ENCODE measurements around the gene LRRC55.

LRRC55 gene

DNA sequence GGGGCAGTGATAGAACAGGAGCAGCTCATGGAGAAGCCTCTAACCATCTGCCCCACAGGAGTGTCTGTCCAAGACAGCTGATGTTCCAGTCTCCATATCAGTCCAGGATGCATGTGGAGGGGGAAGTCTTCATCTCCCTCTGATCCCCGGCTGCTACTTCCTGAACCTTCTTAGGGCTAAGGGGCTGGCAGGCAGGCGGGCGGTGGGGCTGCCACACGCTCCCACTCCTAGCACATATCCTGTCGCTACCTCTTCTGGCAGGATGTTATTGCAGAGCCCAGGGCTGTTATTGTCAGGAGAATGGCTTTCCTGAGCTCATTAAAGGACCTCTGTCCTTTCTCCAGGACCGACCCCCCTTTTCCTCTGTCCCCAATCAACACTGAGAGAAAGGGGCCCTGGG is 25.4 kb downstream of the LRRC55 start:
- H3K4me1 Mint-ChIP-seq: no peaks in the 10 kb centered on the region
- H3K27me3 Mint-ChIP-seq: peaks cover 15% of the 10 kb centered on the region

DNA sequence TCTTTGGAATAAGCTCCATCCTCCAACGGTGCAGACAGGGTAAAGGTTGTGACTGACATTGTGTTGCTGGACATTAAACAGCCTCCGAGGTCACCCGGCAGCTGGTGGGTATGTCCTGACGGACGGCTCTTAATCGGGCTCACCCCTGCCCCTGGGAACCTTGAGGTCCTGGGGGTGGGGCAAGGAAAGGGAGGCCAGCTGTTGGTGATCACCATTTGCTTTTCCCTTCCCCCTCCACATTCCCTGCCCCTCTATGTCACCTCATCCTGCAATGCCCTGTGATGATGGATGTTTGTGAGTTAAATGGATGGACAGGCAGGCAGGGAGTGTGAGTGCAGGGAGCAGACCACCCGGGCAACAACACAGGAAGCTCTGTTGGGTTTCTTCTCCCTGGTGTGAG is 29.0 kb downstream of the LRRC55 start:
- Mint-ChIP-seq H3K27me3 (peaks cover 11% of the 10 kb centered on the region), H3K36me3 (no peaks in the 10 kb centered on the region), H3K27ac (no peak overlapping the region), H3K4me3 (no peak overlapping the region), H3K4me1 (no peaks in the 10 kb centered on the region), H3K9me3 (no peaks in the 10 kb centered on the region)

More for the DNA sequence above, 25.4 kb downstream of the LRRC55 start:
- Mint-ChIP-seq H3K36me3 (no peaks in the 10 kb centered on the region), H3K4me3 (no peak overlapping the region), H3K9me3 (no peaks in the 10 kb centered on the region), H3K27ac (no peak overlapping the region)

DNA sequence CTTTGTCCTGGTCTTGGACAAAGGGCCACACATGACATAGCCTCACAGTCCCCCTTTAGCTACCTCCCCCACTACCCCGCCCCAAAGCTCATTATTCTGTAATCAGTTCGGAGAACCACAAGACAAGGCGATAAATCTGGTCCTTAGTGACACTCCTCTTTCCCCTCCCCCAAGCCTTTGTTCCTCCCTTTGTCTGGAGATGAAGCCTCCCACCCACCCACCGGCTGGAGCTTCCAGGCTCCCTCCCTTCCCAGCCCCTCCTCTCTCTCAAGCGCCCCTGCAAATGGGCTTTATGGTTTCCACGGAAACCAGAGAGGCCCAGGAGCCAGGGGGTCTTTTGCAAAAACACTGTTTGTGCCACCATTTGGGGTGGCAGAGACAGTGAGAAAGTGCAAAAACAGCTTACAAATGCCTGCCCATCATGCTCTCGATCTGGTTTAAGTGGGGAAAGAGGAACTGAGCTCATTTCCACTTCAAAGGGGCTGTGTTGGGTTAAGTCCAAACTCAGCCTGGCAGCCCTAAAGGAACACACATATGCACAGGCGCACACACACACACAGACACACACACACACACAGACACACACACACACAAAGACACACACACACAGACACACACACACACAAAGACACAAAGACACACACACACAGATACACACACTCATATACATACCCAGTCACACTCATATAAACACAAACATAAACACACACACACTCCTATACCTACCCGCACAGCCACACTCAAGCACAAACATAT is 31.8 kb downstream of the LRRC55 start:
- H3K36me3 Mint-ChIP-seq: no peaks in the 10 kb centered on the region
- no peaks in the 10 kb centered on the region for H3K4me1 Mint-ChIP-seq
- H3K4me3 Mint-ChIP-seq: no peak overlapping the region
- no peak overlapping the region for H3K27ac Mint-ChIP-seq
- no peaks in the 10 kb centered on the region for H3K9me3 Mint-ChIP-seq
- H3K27me3 Mint-ChIP-seq: peaks cover 5% of the 10 kb centered on the region

DNA sequence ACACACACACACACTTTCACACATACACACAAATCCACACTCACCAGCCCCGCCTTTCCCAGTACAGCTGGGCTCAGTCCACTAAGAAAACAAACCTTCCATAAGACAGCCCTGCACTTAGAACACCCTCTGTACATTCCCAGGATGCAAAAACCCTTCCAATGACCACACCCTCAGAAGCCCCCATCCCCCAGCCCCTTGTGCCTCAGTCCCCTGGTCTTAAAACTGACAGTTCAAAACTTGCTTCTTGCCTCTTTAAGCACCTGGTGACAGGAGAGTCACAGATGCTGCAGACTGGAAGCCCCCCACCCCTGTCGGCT is 32.3 kb downstream of the LRRC55 start:
- no peaks in the 10 kb centered on the region for H3K36me3 Mint-ChIP-seq
- no peaks in the 10 kb centered on the region for H3K4me1 Mint-ChIP-seq
- H3K27me3 Mint-ChIP-seq: peaks cover 4% of the 10 kb centered on the region
- no peak overlapping the region for H3K27ac Mint-ChIP-seq
- H3K9me3 Mint-ChIP-seq: no peaks in the 10 kb centered on the region
- no peak overlapping the region for H3K4me3 Mint-ChIP-seq

DNA sequence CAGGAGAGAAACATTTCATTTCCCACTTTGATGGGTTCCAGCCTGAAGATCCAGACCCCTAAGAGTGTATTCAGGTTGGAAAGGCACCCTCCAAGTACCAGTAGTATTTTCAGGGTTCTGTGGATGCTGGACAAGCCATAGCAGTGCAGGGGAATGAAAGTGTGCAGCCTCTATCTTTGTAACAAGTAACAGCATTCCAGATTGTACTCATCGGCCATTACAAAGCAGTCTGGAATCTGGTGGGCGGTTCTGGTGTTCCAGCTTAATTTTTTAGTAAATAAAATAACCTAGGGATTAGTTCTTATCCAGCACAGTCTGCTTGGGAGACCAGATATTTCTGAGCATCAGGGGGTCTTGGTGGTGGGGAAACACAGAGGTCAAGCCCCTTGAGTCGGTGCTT is 32.7 kb downstream of the LRRC55 start:
- Mint-ChIP-seq H3K9me3 (no peaks in the 10 kb centered on the region), H3K4me3 (no peak overlapping the region), H3K27ac (no peak overlapping the region), H3K36me3 (no peaks in the 10 kb centered on the region), H3K4me1 (no peaks in the 10 kb centered on the region), H3K27me3 (peaks cover 3% of the 10 kb centered on the region)

DNA sequence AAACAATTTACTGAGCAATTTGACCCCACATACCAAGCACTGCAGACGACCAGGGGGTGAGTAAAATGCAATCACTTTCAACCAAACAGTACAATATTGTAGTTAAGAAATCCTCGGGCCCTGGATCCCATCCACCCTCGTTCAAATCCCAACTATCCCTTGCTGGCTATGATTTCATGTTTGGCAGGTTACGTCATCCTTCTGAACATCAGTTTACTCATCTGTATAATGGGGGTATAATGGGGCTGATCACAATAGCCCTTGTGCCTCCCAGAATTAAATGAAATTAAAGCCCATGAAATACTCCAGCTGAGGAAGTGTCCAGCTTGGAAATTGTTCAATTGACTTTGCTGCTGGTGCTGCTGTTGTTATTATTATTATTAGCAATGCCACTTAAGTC is 34.7 kb downstream of the LRRC55 start:
- H3K4me3 Mint-ChIP-seq: no peak overlapping the region
- no peaks in the 10 kb centered on the region for H3K36me3 Mint-ChIP-seq
- H3K27ac Mint-ChIP-seq: no peak overlapping the region
- H3K27me3 Mint-ChIP-seq: peaks cover 3% of the 10 kb centered on the region
- no peaks in the 10 kb centered on the region for H3K4me1 Mint-ChIP-seq
- no peaks in the 10 kb centered on the region for H3K9me3 Mint-ChIP-seq

DNA sequence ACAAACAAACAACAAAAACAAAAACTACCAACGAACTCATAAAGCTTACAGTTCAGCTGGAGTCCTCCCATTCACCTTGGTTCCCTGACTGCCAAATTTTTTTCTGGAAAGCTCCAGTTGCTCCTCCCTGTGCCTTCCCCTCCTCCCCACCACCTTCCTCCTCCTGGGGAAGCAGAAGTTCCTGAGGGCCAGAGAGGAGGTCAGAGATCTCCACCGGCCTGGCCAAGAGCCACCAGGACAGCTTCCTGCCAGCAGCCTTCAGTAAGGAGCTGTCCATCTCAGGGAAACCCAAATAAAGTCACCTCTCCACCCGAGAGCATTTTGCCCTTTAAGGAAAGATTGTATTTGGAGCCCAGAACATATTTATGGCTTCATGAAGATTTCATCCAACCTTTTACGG is 35.3 kb downstream of the LRRC55 start:
- Mint-ChIP-seq H3K36me3 (no peaks in the 10 kb centered on the region), H3K4me3 (no peak overlapping the region), H3K9me3 (no peaks in the 10 kb centered on the region), H3K27me3 (peaks cover 3% of the 10 kb centered on the region), H3K27ac (no peak overlapping the region), H3K4me1 (no peaks in the 10 kb centered on the region)

DNA sequence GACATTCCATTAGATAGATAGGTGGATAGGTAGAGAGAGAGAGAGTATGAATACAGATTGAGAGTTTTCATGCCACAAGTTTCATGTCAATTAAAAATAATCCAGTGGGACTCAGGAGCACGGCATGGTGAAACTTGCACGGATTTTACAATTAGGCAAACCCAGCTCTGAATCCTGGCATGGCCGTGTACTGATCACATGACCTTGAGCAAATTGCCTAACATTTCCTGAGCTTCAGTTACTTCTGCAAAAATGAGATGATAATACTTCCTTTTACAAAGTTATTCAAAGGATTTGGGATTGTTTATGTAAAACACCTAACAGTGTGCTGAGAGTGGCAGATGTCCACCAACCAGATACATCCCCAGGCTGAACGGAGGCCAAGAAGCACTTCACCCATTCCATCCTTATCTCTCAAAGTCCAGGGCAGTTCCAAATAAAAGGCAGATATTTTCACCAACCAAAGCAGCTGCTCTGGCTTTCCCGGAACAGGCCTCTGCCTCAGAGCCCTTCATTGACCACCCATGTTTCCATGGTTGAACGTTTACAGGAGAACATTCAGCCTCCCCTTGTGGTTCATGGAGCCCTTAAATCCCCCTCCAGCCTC is 37.4 kb downstream of the LRRC55 start:
- Mint-ChIP-seq H3K27ac (no peak overlapping the region), H3K4me1 (no peaks in the 10 kb centered on the region), H3K36me3 (no peaks in the 10 kb centered on the region), H3K27me3 (peaks cover 3% of the 10 kb centered on the region), H3K9me3 (no peaks in the 10 kb centered on the region), H3K4me3 (no peak overlapping the region)

DNA sequence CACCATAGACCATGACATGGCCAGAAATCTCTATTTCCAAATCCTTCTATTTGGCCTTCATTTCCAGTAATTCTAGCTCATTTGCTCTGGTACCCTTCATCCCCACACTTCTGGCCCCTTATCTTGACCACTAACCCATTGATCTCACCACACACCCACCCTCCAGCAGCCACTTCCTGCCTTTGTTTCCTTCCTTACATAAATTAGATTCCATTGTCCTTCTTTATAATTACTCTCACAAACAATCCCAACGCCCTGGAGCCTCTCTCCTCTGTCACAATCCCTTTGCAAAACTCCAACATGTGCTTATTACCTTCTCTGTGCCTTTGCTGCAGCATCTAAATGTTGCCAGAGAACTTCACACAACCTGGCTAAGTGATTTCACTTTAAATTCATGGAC is 40.5 kb downstream of the LRRC55 start:
- Mint-ChIP-seq H3K27me3 (peaks cover 3% of the 10 kb centered on the region), H3K36me3 (no peaks in the 10 kb centered on the region), H3K27ac (no peak overlapping the region)

DNA sequence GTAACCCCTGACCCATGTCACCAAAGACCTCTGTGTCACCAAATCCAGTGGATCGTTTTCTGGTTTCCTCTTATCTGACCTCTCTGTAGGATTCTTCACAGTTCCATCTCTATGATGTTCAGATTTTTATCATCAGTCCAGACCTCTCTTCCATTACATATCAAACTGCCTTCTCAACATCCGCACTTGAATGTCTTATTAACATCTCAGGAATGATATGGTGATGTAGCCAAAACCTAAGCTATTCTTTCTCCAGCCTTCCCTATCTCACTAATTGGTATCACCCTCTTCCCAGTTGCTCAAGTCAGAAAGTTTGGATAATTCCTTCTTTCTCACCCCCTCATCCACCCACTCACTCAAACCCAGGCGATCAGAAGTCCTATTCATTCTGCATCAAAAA is 41.8 kb downstream of the LRRC55 start:
- Mint-ChIP-seq H3K9me3 (no peaks in the 10 kb centered on the region), H3K4me1 (no peaks in the 10 kb centered on the region), H3K4me3 (no peak overlapping the region), H3K27ac (no peak overlapping the region), H3K27me3 (peaks cover 3% of the 10 kb centered on the region), H3K36me3 (no peaks in the 10 kb centered on the region)

More for the DNA sequence above, 40.5 kb downstream of the LRRC55 start:
- no peaks in the 10 kb centered on the region for H3K4me1 Mint-ChIP-seq
- no peak overlapping the region for H3K4me3 Mint-ChIP-seq
- no peaks in the 10 kb centered on the region for H3K9me3 Mint-ChIP-seq

DNA sequence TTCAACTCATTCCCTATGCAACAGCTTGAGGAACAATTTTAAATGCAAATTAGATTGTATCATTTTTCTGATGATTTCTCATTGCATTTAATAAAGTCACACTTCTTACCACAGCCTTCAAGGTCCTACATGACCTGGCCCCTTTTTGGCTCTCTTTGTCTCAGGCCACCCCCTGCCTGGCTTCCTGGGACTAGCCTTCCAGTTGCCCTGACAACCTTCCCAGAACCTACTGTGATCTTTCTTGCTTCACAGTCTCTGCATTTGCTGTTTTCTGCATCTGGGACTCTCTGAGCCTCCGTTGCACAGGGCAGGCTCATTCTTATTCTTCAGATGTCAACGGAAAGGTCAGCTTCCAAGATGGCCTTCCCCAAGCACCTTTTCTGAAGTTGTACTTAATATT is 42.4 kb downstream of the LRRC55 start:
- Mint-ChIP-seq H3K27me3 (peaks cover 4% of the 10 kb centered on the region), H3K4me1 (no peaks in the 10 kb centered on the region), H3K4me3 (no peak overlapping the region)

DNA sequence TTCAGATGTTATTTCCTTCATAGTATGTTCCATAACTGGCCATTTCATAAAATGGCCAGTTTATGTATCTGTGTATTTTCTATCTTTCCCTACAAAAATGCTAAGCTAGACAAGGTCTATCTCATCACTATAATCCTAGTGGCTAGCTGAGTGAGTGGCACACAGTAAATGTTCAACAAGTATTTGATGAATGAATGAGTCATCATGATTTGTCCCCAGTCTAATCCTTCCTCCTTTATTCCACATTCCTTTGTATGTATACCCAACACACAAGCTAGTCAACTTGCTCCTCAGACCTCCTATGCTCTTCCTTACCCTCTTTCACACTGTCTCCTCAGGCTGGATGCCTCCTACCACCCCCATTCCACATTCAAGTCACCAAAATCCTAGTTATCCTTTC is 42.8 kb downstream of the LRRC55 start:
- Mint-ChIP-seq H3K27ac (no peak overlapping the region), H3K27me3 (peaks cover 4% of the 10 kb centered on the region), H3K9me3 (no peaks in the 10 kb centered on the region), H3K36me3 (no peaks in the 10 kb centered on the region), H3K4me3 (no peak overlapping the region), H3K4me1 (no peaks in the 10 kb centered on the region)

More for the DNA sequence above, 42.4 kb downstream of the LRRC55 start:
- Mint-ChIP-seq H3K9me3 (no peaks in the 10 kb centered on the region), H3K36me3 (no peaks in the 10 kb centered on the region), H3K27ac (no peak overlapping the region)

DNA sequence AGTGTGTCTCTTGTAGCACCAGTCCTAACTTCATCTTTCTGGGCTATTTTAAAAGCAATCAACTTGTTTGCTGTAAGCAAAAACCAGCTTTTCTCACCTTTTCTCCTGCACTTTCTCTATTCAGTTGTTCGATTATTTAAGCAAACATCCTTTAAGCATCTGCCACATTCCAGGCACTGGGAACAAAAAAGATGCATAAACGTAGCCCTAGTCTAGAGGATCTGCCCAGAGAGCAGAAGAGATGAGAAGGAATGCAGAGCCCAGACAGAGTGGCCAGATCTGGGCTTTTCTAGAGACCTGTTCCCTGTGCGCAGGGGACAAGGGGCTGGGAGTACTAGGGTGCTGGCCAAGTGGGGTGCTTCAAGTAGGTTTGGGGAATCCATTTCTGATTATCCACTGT is 46.8 kb downstream of the LRRC55 start:
- H3K36me3 Mint-ChIP-seq: no peaks in the 10 kb centered on the region
- H3K27me3 Mint-ChIP-seq: peaks cover 30% of the 10 kb centered on the region
- no peaks in the 10 kb centered on the region for H3K4me1 Mint-ChIP-seq
- no peak overlapping the region for H3K4me3 Mint-ChIP-seq
- H3K9me3 Mint-ChIP-seq: no peaks in the 10 kb centered on the region
- no peak overlapping the region for H3K27ac Mint-ChIP-seq

DNA sequence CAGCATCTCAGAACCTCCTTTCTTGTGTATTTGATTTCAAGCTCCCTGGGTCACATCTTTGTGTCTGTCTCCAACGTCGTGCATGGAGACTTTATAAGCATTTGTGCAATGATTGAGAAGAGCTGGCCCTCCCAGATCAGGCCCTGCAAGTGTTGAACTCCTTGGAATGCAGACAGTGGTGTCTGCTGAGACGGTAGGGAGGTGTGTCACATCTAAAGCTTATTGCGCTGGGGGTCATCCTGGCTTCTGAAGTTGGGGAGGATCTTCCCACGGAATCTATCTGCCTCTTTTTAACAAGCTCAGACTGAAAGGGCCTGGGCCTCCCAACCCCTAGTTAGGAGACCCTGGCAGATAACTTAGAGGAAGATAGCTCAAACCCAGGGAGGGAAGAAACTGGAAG is 48.6 kb downstream of the LRRC55 start:
- Mint-ChIP-seq H3K27me3 (peaks cover 41% of the 10 kb centered on the region), H3K36me3 (no peaks in the 10 kb centered on the region), H3K27ac (no peak overlapping the region), H3K9me3 (no peaks in the 10 kb centered on the region), H3K4me1 (no peaks in the 10 kb centered on the region), H3K4me3 (no peak overlapping the region)

DNA sequence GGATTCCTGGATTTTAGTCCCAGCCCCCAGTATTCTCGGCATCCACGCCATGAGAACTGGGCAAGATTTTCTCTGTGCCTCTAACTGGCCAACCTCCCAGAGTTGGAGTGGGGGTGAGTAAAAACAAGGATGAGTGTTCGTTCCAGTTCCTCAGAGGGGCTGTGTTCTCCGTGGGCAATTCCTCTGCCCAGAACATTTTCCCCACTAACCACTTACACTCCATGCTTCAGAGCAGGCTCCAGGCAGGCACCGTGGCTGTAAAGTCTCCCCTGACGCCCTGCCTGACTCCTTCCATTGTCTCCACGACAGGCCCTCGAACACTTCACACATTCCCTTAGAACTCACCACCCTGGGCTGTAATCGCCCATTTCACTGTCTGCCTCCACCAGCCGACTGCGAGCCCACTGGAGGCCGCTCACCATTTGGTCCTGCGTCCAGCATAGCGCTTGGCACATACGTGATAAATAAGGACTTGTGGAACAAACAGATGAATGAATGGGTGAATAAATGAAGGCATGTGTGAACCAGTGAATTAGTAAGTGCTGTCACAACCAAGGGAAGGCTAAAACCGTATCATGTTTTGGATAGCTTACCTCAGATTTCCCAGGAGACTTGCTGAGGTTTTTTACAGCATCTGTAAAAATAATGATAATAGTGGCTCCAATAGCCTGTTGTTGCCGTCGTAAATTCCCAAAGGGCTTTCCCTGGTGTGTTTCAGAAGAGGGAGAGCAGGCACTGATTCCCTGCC is 49.2 kb downstream of the LRRC55 start:
- no peak overlapping the region for H3K4me3 Mint-ChIP-seq
- H3K36me3 Mint-ChIP-seq: no peaks in the 10 kb centered on the region
- H3K27me3 Mint-ChIP-seq: peaks cover 45% of the 10 kb centered on the region
- H3K4me1 Mint-ChIP-seq: no peaks in the 10 kb centered on the region
- H3K9me3 Mint-ChIP-seq: no peaks in the 10 kb centered on the region
- no peak overlapping the region for H3K27ac Mint-ChIP-seq

DNA sequence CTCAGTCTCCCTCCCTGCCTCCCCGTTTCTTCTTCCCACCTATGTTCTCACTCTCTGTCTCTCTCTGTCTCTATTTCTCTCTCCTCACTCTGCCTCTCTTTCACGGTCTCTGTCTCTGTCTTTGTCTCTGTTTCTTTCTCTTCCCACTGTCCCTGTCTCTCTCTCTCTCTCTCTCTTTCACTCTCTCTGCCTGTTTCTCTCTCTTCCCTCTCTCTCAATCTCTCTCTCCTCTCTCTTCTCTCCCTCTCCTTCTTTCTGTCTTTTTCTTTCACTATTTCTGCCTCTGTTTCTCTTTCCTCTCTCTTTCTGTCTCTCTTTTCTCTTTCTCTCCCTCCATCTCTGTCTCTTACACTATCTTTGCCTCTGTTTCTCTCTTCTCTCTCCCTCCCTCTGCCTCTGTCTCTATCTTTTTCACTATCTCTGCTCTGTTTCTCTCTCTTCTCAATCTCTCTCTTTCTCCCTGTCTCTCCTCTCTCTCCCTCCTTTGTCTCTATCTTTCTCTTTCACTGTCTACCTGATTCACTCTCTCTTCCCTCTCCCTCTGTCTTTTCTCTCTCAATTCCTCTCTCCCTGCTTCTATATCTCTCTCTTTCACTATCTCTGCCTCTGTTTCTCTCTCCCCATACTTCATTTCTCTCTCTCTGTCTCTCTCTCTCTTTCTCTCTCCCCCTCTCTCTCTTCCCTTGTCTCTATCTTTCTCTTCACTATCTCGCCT is 49.9 kb downstream of the LRRC55 start:
- H3K9me3 Mint-ChIP-seq: no peaks in the 10 kb centered on the region
- H3K4me1 Mint-ChIP-seq: no peaks in the 10 kb centered on the region
- H3K27me3 Mint-ChIP-seq: peaks cover 48% of the 10 kb centered on the region
- no peak overlapping the region for H3K27ac Mint-ChIP-seq
- no peaks in the 10 kb centered on the region for H3K36me3 Mint-ChIP-seq
- H3K4me3 Mint-ChIP-seq: no peak overlapping the region
